ENCODE data around the gene SMG1. TPM values are rescaled to one million over a fixed set of nuclear protein-coding genes. Genes with fewer than 3 reads are reported as not detected.

SMG1 gene
- total and polyA plus RNA-seq, 10 of the 15 experiments (the other 5 are each of a cell fraction or from before 2014, with no cell fraction given) = 3.9 to 66.7 (median 37.0) TPM

- no peak for DNase-seq (ENCODE audit: low read depth, low spot score)
- no peak for FAIRE-seq
- POLR2A ChIA-PET = interaction anchor here (8.3 kb wide), 1 partner anchor 12 kb away, joined by 128 read pairs; the partner anchor contains the start of gene ARL6IP1
- 0% methylated on average over 5 of the region's 5 CpGs for WGBS (ENCODE audit: insufficient coverage, insufficient replicate concordance, low lambda C conversion rate, missing lambda C conversion rate)
- Histone ChIP-seq H4K20me1 (ENCODE audit: control insufficient read depth, insufficient read depth) (peaks cover 18% of the 10 kb centered on the region), H3K36me3 (ENCODE audit: control insufficient read depth in 2 of 2, insufficient read depth in 2 of 2, low read length in 1 of 2) (peaks cover 8 to 50% of the 10 kb centered on the region in 2 experiments), H3K27me3 (replicated peaks in 1 of 2; ENCODE audit: control insufficient read depth in 2 of 2, insufficient read depth in 2 of 2, low read length in 1 of 2) (no peaks in the 10 kb centered on the region), H3K27ac (ENCODE audit: control insufficient read depth, insufficient read depth) (peak overlapping the region; percentile 91), H3K4me3 (peak overlapping the region; percentile 93), H3K9ac (ENCODE audit: control insufficient read depth, insufficient read depth, low read length) (peak overlapping the region; percentile 95), H2AFZ (ENCODE audit: control insufficient read depth, low read depth, low read length) (no peak overlapping the region), H3K4me1 (ENCODE audit: control insufficient read depth, insufficient read depth, low read length) (peaks cover 15% of the 10 kb centered on the region), H3K79me2 (ENCODE audit: control insufficient read depth, insufficient read depth, low read length) (peaks cover 57% of the 10 kb centered on the region), H3K4me2 (ENCODE audit: control insufficient read depth, insufficient read depth) (peak overlapping the region; percentile 68), H3K9me3 (replicated peaks; ENCODE audit: control insufficient read depth, insufficient read depth, low read length) (no peaks in the 10 kb centered on the region)
- BruUV-seq (replicated peaks) = no TSS peak
- CTCF ChIA-PET = interaction anchor here (0.9 to 7.2 kb wide), 3 partner anchors 11 to 180 kb away, joined by 5 to 80 read pairs (median 6); partner anchors contain the start of gene ARL6IP1
- in situ Hi-C loops (cut with MboI) = no loop called here
- TF ChIP-seq RCOR1 (conservative IDR thresholded peaks at IDR 0.05; ENCODE audit: low read depth, low read length) = no peak
- TF ChIP-seq IKZF1 (conservative IDR thresholded peaks at IDR 0.05) = no peak
- intact Hi-C loops (cut with micrococcal nuclease; ENCODE audit: unreplicated experiment) = no loop called here
- SMC1A ChIA-PET (ENCODE audit: uncharacterized antibody, unreplicated experiment) = interaction anchor here (1.6 kb wide), 2 partner anchors 12 to 14 kb away, joined by 4 to 20 read pairs; partner anchors contain the start of gene ARL6IP1
- RAD21 ChIA-PET (ENCODE audit: unreplicated experiment) = interaction anchor here (0.9 to 6.3 kb wide), 2 partner anchors 12 to 22 kb away, joined by 3 to 71 read pairs; partner anchors contain the start of gene ARL6IP1
- ATAC-seq = no peak
Measured at GRCh38 chr16:18789515-18789849, 136.7 kb downstream of the SMG1 start.

- BruUV-seq (replicated peaks) = TSS peak; percentile 56
- ChIA-PET SMC1A (ENCODE audit: uncharacterized antibody, unreplicated experiment) (interaction anchor here (1.3 to 6.6 kb wide), 3 partner anchors 12 to 45 kb away, joined by 4 to 64 read pairs (median 4); partner anchors contain the start of gene ARL6IP1), CTCF (interaction anchor here (0.5 to 7.2 kb wide), 3 partner anchors 11 to 777 kb away, joined by 3 to 80 read pairs (median 6); partner anchors contain the start of gene ARL6IP1), RAD21 (ENCODE audit: unreplicated experiment) (interaction anchor here (0.9 to 6.3 kb wide), 3 partner anchors 13 to 143 kb away, joined by 3 to 71 read pairs (median 3); partner anchors contain the start of gene ARL6IP1), POLR2A (interaction anchor here (0.6 to 8.3 kb wide), 3 partner anchors 13 to 1321 kb away, joined by 4 to 128 read pairs (median 6); partner anchors contain the start of gene ARL6IP1)
- no peak for DNase-seq (ENCODE audit: low read depth, low spot score)
- WGBS (ENCODE audit: insufficient coverage, insufficient replicate concordance, low lambda C conversion rate, missing lambda C conversion rate) = 1% methylated on average over 20 of the region's 20 CpGs
- H3K4me3 ChIP-seq = peak overlapping the region; percentile 93
- H3K9me3 ChIP-seq (replicated peaks; ENCODE audit: control insufficient read depth, insufficient read depth, low read length) = no peaks in the 10 kb centered on the region
- intact Hi-C loops (cut with micrococcal nuclease; ENCODE audit: unreplicated experiment) = no loop called here
- H3K27me3 ChIP-seq (replicated peaks in 1 of 2; ENCODE audit: control insufficient read depth in 2 of 2, insufficient read depth in 2 of 2, low read length in 1 of 2) = no peaks in the 10 kb centered on the region
- ATAC-seq = no peak
- H3K79me2 ChIP-seq (ENCODE audit: control insufficient read depth, insufficient read depth, low read length) = peaks cover 62% of the 10 kb centered on the region
- H2AFZ ChIP-seq (ENCODE audit: control insufficient read depth, low read depth, low read length) = no peak overlapping the region
- peak overlapping the region; percentile 68 for H3K4me2 ChIP-seq (ENCODE audit: control insufficient read depth, insufficient read depth)
- peaks cover 9 to 54% of the 10 kb centered on the region in 2 experiments for H3K36me3 ChIP-seq (ENCODE audit: control insufficient read depth in 2 of 2, insufficient read depth in 2 of 2, low read length in 1 of 2)
- no peak for FAIRE-seq
- peak overlapping the region; percentile 91 for H3K27ac ChIP-seq (ENCODE audit: control insufficient read depth, insufficient read depth)
- peak overlapping the region; percentile 95 for H3K9ac ChIP-seq (ENCODE audit: control insufficient read depth, insufficient read depth, low read length)
- TF ChIP-seq NR2F1 (conservative IDR thresholded peaks at IDR 0.05) = 0 out of 2 replicates have a peak, but pooled peaks have one; percentile 12
- TF ChIP-seq, protein P1, sequence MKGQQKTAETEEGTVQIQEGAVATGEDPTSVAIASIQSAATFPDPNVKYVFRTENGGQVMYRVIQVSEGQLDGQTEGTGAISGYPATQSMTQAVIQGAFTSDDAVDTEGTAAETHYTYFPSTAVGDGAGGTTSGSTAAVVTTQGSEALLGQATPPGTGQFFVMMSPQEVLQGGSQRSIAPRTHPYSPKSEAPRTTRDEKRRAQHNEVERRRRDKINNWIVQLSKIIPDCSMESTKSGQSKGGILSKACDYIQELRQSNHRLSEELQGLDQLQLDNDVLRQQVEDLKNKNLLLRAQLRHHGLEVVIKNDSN (IDR thresholded peaks at IDR 0.05; ENCODE audit: borderline replicate concordance, extremely low read length, insufficient read depth, low read depth, low read length) = no peak
- TF ChIP-seq, protein P2, sequence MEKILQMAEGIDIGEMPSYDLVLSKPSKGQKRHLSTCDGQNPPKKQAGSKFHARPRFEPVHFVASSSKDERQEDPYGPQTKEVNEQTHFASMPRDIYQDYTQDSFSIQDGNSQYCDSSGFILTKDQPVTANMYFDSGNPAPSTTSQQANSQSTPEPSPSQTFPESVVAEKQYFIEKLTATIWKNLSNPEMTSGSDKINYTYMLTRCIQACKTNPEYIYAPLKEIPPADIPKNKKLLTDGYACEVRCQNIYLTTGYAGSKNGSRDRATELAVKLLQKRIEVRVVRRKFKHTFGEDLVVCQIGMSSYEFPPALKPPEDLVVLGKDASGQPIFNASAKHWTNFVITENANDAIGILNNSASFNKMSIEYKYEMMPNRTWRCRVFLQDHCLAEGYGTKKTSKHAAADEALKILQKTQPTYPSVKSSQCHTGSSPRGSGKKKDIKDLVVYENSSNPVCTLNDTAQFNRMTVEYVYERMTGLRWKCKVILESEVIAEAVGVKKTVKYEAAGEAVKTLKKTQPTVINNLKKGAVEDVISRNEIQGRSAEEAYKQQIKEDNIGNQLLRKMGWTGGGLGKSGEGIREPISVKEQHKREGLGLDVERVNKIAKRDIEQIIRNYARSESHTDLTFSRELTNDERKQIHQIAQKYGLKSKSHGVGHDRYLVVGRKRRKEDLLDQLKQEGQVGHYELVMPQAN (conservative IDR thresholded peaks at IDR 0.05) = peak; percentile 23; the same call in 1 of the 2 replicates
- TF ChIP-seq SIN3A (IDR thresholded peaks at IDR 0.05; ENCODE audit: low read depth, low read length) = 0 out of 2 replicates have a peak, but pooled peaks have one; percentile 16
- no peak for TF ChIP-seq NFXL1 (IDR thresholded peaks at IDR 0.05; ENCODE audit: borderline replicate concordance)
- peak; percentile 43; the same call in 1 of the 2 replicates for TF ChIP-seq MXI1 (IDR thresholded peaks at IDR 0.05; ENCODE audit: low read depth, low read length)
- TF ChIP-seq LARP7 (IDR thresholded peaks at IDR 0.05) = 0 out of 2 replicates have a peak, but pooled peaks have one; percentile 29
- TF ChIP-seq RCOR1 (conservative IDR thresholded peaks at IDR 0.05; ENCODE audit: low read depth, low read length) = no peak
- TF ChIP-seq POLR2AphosphoS5 (IDR thresholded peaks at IDR 0.05; ENCODE audit: low read length) = peak; percentile 43; the same call in 1 of the 2 replicates
- peaks cover 20% of the 10 kb centered on the region for H3K4me1 ChIP-seq (ENCODE audit: control insufficient read depth, insufficient read depth, low read length)
- in situ Hi-C loops (cut with MboI) = no loop called here
- peaks cover 21% of the 10 kb centered on the region for H4K20me1 ChIP-seq (ENCODE audit: control insufficient read depth, insufficient read depth)
Measured at GRCh38 chr16:18788828-18789514, 137.2 kb downstream of the SMG1 start.

Measured in GM12878 (cell line).